Psoas muscle (tissue), 8 donors: ENCODE measurements around the gene UGT1A5. TPM values are rescaled to one million over a fixed set of nuclear protein-coding genes. Genes with fewer than 3 reads are reported as not detected.

Experiments used
- ATAC-seq, 4 donors: fragments of 200-7000 bp; cut with Tn5 transposase; one replicate each; pipeline ENCODE4 v1.9.1; 2020; ENCODE audit warnings: moderate library complexity in 3 of 4, mild to moderate bottlenecking in 2 of 4
- DNase-seq, 2 donors: peaks; one replicate each; pipeline ENCODE4 v3.0.0-alpha.2; 2020
- H3K27ac ChIP-seq: fragments of 200-600 bp; one replicate; pipeline ENCODE4 v1.8.0; 2022
- H3K27me3 ChIP-seq, 3 donors: fragments of 200-600 bp in 1 of 3; one replicate each; pipeline versions ENCODE4 v1.6.1 to v1.8.0; 2013 to 2022; ENCODE audit warnings: low read length in 2 of 3, mild to moderate bottlenecking in 2 of 3, moderate library complexity in 1 of 3; ENCODE audit not compliant: insufficient read depth in 3 of 3
- H3K36me3 ChIP-seq, 2 donors: fragments of 200-600 bp in 1 of 2; one replicate each; pipeline versions ENCODE4 v1.6.1 to v1.8.0; 2013 to 2022; ENCODE audit warnings: low read depth in 1 of 2, mild to moderate bottlenecking in 1 of 2, moderate library complexity in 1 of 2; ENCODE audit not compliant: insufficient read depth in 1 of 2
- H3K4me1 ChIP-seq: fragments of 200-600 bp; one replicate; pipeline ENCODE4 v1.8.0; 2022
- H3K4me3 ChIP-seq: fragments of 200-600 bp; one replicate; pipeline ENCODE4 v1.8.0; 2022; ENCODE audit warnings: mild to moderate bottlenecking
- H3K9me3 ChIP-seq: fragments of 200-600 bp; one replicate; pipeline ENCODE4 v1.8.0; 2022
- WGBS, 3 donors: extraction: QIAGEN DNeasy Blood & Tissue Kit; methylation state at CpG; one replicate each; pipeline versions ENCODE4 v1.1.6 to v1.1.7; 2013; 5-methylcytosine and 5-hydroxymethylcytosine counted together
- intact Hi-C, 2 donors: fragments of 100-400 bp; cut with DNase I; formaldehyde crosslinking; loops; one replicate each; pipeline versions ENCODE4 v1.11.0 to v1.14.2; 2022
- polyA plus RNA-seq, 3 donors: library from polyadenylated mRNA; stranded (reverse); fragments of 200-250 nt; gene quantifications; one replicate each; pipeline ENCODE4 v1.2.3, GENCODE V29; 2013
- total RNA-seq, 4 donors: library from RNA; stranded (reverse); fragmentation: NEBNext Ultra II Directional in 2 of 4; extraction: Animal tissue kit (Norgen Biotek cat#: 25700) in 2 of 4; gene quantifications; one replicate each; pipeline versions ENCODE4 v1.2.1 to v1.2.4, GENCODE V29; 2021 to 2023
- TF ChIP-seq, protein P1 (sequence below): fragments of 200-600 bp; IDR thresholded peaks from one replicate; pipeline ENCODE4 v1.8.0; 2022; ENCODE audit warnings: antibody characterized with exemption
- donor health status: healthy with polysubstance abuse.
- donor health status: DM: no; HTN: no; CAD: no; lungs with moderate emphysema.
- donor health status: Bipolar disorder and iron deficiency.
- donor health status: healthy.
- donor health status: DM: yes; HTN: yes; CAD: no.
- donor health status: DM: no; HTN: no; CAD: no.
- donor health status: DM: no; HTN: no; CAD: no.
- donor health status: DM: yes; HTN: yes; CAD: no.

Gene UGT1A5
- total and polyA plus RNA-seq, 7 donors, result not detected

DNA sequence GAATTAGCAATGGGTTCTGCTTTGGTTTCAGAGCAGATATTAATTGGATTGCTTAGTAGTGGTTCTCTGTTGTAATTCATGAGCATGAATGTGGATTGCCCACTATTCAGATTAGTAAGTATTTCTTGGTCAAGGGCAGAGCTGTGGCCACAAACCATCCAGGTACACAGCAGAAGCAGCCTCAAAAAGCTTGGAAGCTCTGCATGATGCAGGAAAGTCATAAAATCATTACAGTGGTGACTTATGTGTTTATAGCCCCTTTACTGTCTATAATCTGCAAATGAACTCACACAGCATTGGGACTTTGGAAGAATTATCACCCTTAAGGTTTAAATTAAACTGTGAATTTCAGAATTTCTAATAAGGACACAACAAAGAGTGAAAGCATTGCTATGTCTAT, 45.4 kb downstream of the UGT1A5 start:
- no peaks in the 10 kb centered on the region for H3K36me3 ChIP-seq
- ATAC-seq, result no peak
- H3K4me1 ChIP-seq, result no peaks in the 10 kb centered on the region
- peaks cover 0 to 1% (median 0%) of the 10 kb centered on the region in 3 donors for H3K27me3 ChIP-seq
- DNase-seq, result no peak
- TF ChIP-seq, protein P1, sequence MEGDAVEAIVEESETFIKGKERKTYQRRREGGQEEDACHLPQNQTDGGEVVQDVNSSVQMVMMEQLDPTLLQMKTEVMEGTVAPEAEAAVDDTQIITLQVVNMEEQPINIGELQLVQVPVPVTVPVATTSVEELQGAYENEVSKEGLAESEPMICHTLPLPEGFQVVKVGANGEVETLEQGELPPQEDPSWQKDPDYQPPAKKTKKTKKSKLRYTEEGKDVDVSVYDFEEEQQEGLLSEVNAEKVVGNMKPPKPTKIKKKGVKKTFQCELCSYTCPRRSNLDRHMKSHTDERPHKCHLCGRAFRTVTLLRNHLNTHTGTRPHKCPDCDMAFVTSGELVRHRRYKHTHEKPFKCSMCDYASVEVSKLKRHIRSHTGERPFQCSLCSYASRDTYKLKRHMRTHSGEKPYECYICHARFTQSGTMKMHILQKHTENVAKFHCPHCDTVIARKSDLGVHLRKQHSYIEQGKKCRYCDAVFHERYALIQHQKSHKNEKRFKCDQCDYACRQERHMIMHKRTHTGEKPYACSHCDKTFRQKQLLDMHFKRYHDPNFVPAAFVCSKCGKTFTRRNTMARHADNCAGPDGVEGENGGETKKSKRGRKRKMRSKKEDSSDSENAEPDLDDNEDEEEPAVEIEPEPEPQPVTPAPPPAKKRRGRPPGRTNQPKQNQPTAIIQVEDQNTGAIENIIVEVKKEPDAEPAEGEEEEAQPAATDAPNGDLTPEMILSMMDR, result no peak
- H3K9me3 ChIP-seq, result no peaks in the 10 kb centered on the region
- no peak overlapping the region for H3K27ac ChIP-seq
- H3K4me3 ChIP-seq, result no peak overlapping the region
- intact Hi-C loops, result no loop called here

DNA sequence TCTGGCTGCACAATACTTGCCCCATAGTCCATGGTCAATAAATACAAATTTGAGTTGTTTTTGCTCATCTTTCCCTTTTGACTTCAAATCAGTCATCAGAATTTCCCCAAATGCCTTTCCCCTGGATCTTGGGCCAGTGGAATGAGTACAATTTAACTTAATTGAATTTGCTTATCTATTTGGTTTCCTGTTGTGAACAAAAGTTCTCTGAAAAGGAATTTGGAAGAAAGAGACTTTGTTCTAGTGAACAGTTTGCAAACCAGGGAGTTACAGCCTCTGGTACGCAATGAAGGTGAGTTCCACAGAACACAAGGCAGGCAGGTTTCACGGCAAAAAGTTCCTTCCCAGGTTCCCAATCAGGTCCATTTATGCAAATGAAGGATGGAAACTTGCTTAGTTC, 46.1 kb downstream of the UGT1A5 start:
- Histone ChIP-seq H3K4me3 (no peak overlapping the region), H3K4me1 (no peaks in the 10 kb centered on the region), H3K9me3 (no peaks in the 10 kb centered on the region), H3K27ac (no peak overlapping the region), H3K27me3 (peaks cover 0 to 1% (median 0%) of the 10 kb centered on the region in 3 donors), H3K36me3 (no peaks in the 10 kb centered on the region)
- DNase-seq (no peak), ATAC-seq (no peak)
- intact Hi-C loops, result no loop called here
- WGBS, 3 donors, result 83 to 92% (median 90%) methylated on average over 2 of the region's 2 CpGs
- TF ChIP-seq, protein P1, result no peak

DNA sequence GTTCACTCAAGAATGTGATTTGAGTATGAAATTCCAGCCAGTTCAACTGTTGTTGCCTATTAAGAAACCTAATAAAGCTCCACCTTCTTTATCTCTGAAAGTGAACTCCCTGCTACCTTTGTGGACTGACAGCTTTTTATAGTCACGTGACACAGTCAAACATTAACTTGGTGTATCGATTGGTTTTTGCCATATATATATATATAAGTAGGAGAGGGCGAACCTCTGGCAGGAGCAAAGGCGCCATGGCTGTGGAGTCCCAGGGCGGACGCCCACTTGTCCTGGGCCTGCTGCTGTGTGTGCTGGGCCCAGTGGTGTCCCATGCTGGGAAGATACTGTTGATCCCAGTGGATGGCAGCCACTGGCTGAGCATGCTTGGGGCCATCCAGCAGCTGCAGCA, 47.3 kb downstream of the UGT1A5 start, which contains the start of gene UGT1A1:
TSS of gene UGT1A1 (plus strand) at position 228 of the 400 bp plus-strand sequence. CDS start at position 246, 18 bp downstream.
- ATAC-seq (no peak), DNase-seq (no peak)
- intact Hi-C loops, result no loop called here
- no peaks in the 10 kb centered on the region for H3K4me1 ChIP-seq
- no peaks in the 10 kb centered on the region for H3K36me3 ChIP-seq
- WGBS, 3 donors, result 94 to 95% (median 94%) methylated on average over 6 of the region's 6 CpGs
- TF ChIP-seq, protein P1, result no peak
- no peaks in the 10 kb centered on the region for H3K9me3 ChIP-seq
- H3K4me3 ChIP-seq, result no peak within 1 kb of the TSS
- no peak within 1 kb of the TSS for H3K27ac ChIP-seq
- peaks cover 0 to 1% (median 0%) of the 10 kb centered on the region in 3 donors for H3K27me3 ChIP-seq

DNA sequence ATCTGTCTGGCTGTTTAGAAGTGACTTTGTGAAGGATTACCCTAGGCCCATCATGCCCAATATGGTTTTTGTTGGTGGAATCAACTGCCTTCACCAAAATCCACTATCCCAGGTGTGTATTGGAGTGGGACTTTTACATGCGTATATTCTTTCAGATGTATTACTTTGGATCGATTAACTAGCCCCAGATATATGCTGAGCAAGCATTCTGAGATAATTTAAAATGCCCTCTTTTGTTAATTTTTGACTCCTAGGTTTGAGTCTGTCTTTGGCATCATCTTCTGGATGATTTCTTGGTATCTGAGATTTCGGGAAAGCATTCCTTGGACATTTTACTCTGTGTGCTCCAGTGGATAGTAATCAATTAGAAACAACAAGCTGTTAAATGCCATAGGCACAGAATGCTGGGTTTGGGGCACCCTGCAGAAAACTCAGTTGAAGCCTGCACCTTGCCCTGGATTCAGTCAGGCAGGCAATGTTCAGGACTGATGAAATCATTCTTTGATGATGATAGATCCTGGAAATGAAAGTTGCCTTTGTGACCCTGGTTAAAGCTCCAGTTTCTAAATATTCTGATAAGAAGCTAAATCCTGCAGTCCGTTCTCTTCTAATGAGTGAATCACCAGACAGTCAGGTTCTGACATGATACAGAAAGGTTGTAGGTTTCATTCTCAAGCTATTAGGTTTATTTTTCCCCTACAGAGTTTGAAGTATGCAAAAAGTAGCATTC, 48.5 kb downstream of the UGT1A5 start:
- H3K36me3 ChIP-seq, result no peaks in the 10 kb centered on the region
- intact Hi-C loops, result no loop called here
- no peak for DNase-seq
- H3K9me3 ChIP-seq, result no peaks in the 10 kb centered on the region
- H3K4me3 ChIP-seq, result no peak overlapping the region
- peaks cover 0 to 3% (median 0%) of the 10 kb centered on the region in 3 donors for H3K27me3 ChIP-seq
- WGBS, 3 donors, result 80 to 87% (median 81%) methylated on average over 4 of the region's 4 CpGs
- H3K4me1 ChIP-seq, result no peaks in the 10 kb centered on the region
- TF ChIP-seq, protein P1, result no peak
- ATAC-seq, result no peak
- no peak overlapping the region for H3K27ac ChIP-seq

DNA sequence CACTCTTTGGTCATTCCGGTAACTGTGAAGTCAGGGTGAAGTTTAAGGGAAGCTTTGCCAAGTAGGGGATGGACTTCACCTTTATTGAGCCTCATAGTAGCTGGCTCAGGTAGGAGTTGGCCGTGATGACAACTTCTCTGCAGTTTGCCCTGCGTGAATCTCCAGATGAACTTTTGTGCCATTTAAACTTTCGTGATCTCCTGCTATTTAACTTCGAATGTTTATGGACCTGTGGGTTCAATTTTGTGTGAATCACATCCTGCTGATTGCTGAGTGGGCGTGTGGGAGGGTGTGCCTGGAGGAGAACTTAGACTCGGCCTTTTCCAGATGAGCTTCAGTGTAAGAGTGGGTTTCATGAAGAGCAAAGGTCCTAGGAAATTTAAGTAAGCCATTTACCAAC, 51.6 kb downstream of the UGT1A5 start:
- Histone ChIP-seq H3K4me1 (no peaks in the 10 kb centered on the region), H3K27me3 (peaks cover 0 to 2% (median 1%) of the 10 kb centered on the region in 3 donors), H3K9me3 (no peaks in the 10 kb centered on the region), H3K36me3 (no peaks in the 10 kb centered on the region), H3K4me3 (no peak overlapping the region), H3K27ac (no peak overlapping the region)
- TF ChIP-seq, protein P1, result no peak
- intact Hi-C loops, result no loop called here
- DNase-seq (no peak), ATAC-seq (no peak)
- 73 to 77% (median 73%) methylated on average over 7 of the region's 7 CpGs for WGBS, 3 donors
